ENCODE measurements around the gene ZNF697.
"Not testable (repeated sequence)": the region's sequence is repeated elsewhere in the genome, so short reads cannot be mapped to it uniquely, and the experiment has no call there.

Gene ZNF697

GRCh38 chr1:119621705-119622104 is 26.4 kb downstream of the ZNF697 start:
- no peak overlapping the region for H3K4me3 ChIP-seq (ENCODE audit: low read depth in 1 of 2, low read length in 2 of 2)
- H3K27me3 ChIP-seq (ENCODE audit: control insufficient read depth in 1 of 2, insufficient read depth in 2 of 2, low read length in 2 of 2), result no peaks in the 10 kb centered on the region

GRCh38 chr1:119617751-119618691 is 30.0 kb downstream of the ZNF697 start:
- H3K4me3 ChIP-seq (ENCODE audit: low read depth in 1 of 2, low read length in 2 of 2), result no peak overlapping the region
- H3K9ac ChIP-seq (ENCODE audit: low read depth in 1 of 2, low read length in 2 of 2), result no peak overlapping the region
- peaks cover 5 to 10% of the 10 kb centered on the region in 2 donors for H3K4me1 ChIP-seq (ENCODE audit: control insufficient read depth in 1 of 2, insufficient read depth in 2 of 2, low read length in 2 of 2)
- no peaks in the 10 kb centered on the region for H3K27me3 ChIP-seq (ENCODE audit: control insufficient read depth in 1 of 2, insufficient read depth in 2 of 2, low read length in 2 of 2)
- H3K27ac ChIP-seq (ENCODE audit: low read depth, low read length), result no peak overlapping the region
- peaks cover 0 to 5% of the 10 kb centered on the region in 2 donors for H3K36me3 ChIP-seq (ENCODE audit: control insufficient read depth in 1 of 2, insufficient read depth in 2 of 2, low read length in 2 of 2)
- no peaks in the 10 kb centered on the region for H3K9me3 ChIP-seq (ENCODE audit: control insufficient read depth in 1 of 2, low read length in 2 of 2)

More at GRCh38 chr1:119621705-119622104, 26.4 kb downstream of the ZNF697 start:
- no peak overlapping the region for H3K27ac ChIP-seq (ENCODE audit: low read depth, low read length)
- H3K4me1 ChIP-seq (ENCODE audit: control insufficient read depth in 1 of 2, insufficient read depth in 2 of 2, low read length in 2 of 2), result peaks cover 5 to 10% of the 10 kb centered on the region in 2 donors
- peaks cover 0 to 19% of the 10 kb centered on the region in 2 donors for H3K36me3 ChIP-seq (ENCODE audit: control insufficient read depth in 1 of 2, insufficient read depth in 2 of 2, low read length in 2 of 2)
- no peaks in the 10 kb centered on the region for H3K9me3 ChIP-seq (ENCODE audit: control insufficient read depth in 1 of 2, low read length in 2 of 2)
- no peak overlapping the region for H3K9ac ChIP-seq (ENCODE audit: low read depth in 1 of 2, low read length in 2 of 2)

- H3K27ac ChIP-seq (ENCODE audit: low read depth, low read length); H3K4me3 ChIP-seq (ENCODE audit: low read depth in 1 of 2, low read length in 2 of 2); H3K4me1 ChIP-seq (ENCODE audit: control insufficient read depth in 1 of 2, insufficient read depth in 2 of 2, low read length in 2 of 2); H3K9ac ChIP-seq (ENCODE audit: low read depth in 1 of 2, low read length in 2 of 2); H3K27me3 ChIP-seq (ENCODE audit: control insufficient read depth in 1 of 2, insufficient read depth in 2 of 2, low read length in 2 of 2); H3K9me3 ChIP-seq (ENCODE audit: control insufficient read depth in 1 of 2, low read length in 2 of 2); H3K36me3 ChIP-seq (ENCODE audit: control insufficient read depth in 1 of 2, insufficient read depth in 2 of 2, low read length in 2 of 2): not testable (repeated sequence)
Observed at GRCh38 chr1:119616748-119617147, 31.3 kb downstream of the ZNF697 start.

- not testable (repeated sequence) for H3K27me3 ChIP-seq (ENCODE audit: control insufficient read depth in 1 of 2, insufficient read depth in 2 of 2, low read length in 2 of 2); H3K4me1 ChIP-seq (ENCODE audit: control insufficient read depth in 1 of 2, insufficient read depth in 2 of 2, low read length in 2 of 2); H3K27ac ChIP-seq (ENCODE audit: low read depth, low read length); H3K9ac ChIP-seq (ENCODE audit: low read depth in 1 of 2, low read length in 2 of 2); H3K4me3 ChIP-seq (ENCODE audit: low read depth in 1 of 2, low read length in 2 of 2); H3K9me3 ChIP-seq (ENCODE audit: control insufficient read depth in 1 of 2, low read length in 2 of 2); H3K36me3 ChIP-seq (ENCODE audit: control insufficient read depth in 1 of 2, insufficient read depth in 2 of 2, low read length in 2 of 2)
Observed at GRCh38 chr1:119615100-119615499, 33.0 kb downstream of the ZNF697 start.

- peaks cover 0 to 8% of the 10 kb centered on the region in 2 donors for H3K4me1 ChIP-seq (ENCODE audit: control insufficient read depth in 1 of 2, insufficient read depth in 2 of 2, low read length in 2 of 2)
Observed at GRCh38 chr1:119613769-119614720, 34.0 kb downstream of the ZNF697 start.

GRCh38 chr1:119611701-119612113 is 36.4 kb downstream of the ZNF697 start:
- no peaks in the 10 kb centered on the region for H3K9me3 ChIP-seq (ENCODE audit: control insufficient read depth in 1 of 2, low read length in 2 of 2)
- H3K27ac ChIP-seq (ENCODE audit: low read depth, low read length), result no peak overlapping the region
- no peaks in the 10 kb centered on the region for H3K36me3 ChIP-seq (ENCODE audit: control insufficient read depth in 1 of 2, insufficient read depth in 2 of 2, low read length in 2 of 2)
- H3K4me3 ChIP-seq (ENCODE audit: low read depth in 1 of 2, low read length in 2 of 2), result no peak overlapping the region
- H3K9ac ChIP-seq (ENCODE audit: low read depth in 1 of 2, low read length in 2 of 2), result no peak overlapping the region
- H3K27me3 ChIP-seq (ENCODE audit: control insufficient read depth in 1 of 2, insufficient read depth in 2 of 2, low read length in 2 of 2), result no peaks in the 10 kb centered on the region
- peaks cover 0 to 2% of the 10 kb centered on the region in 2 donors for H3K4me1 ChIP-seq (ENCODE audit: control insufficient read depth in 1 of 2, insufficient read depth in 2 of 2, low read length in 2 of 2)

More at GRCh38 chr1:119613769-119614720, 34.0 kb downstream of the ZNF697 start:
- no peaks in the 10 kb centered on the region for H3K36me3 ChIP-seq (ENCODE audit: control insufficient read depth in 1 of 2, insufficient read depth in 2 of 2, low read length in 2 of 2)
- no peak overlapping the region for H3K9ac ChIP-seq (ENCODE audit: low read depth in 1 of 2, low read length in 2 of 2)
- no peak overlapping the region for H3K4me3 ChIP-seq (ENCODE audit: low read depth in 1 of 2, low read length in 2 of 2)
- no peaks in the 10 kb centered on the region for H3K9me3 ChIP-seq (ENCODE audit: control insufficient read depth in 1 of 2, low read length in 2 of 2)
- no peak overlapping the region for H3K27ac ChIP-seq (ENCODE audit: low read depth, low read length)
- no peaks in the 10 kb centered on the region for H3K27me3 ChIP-seq (ENCODE audit: control insufficient read depth in 1 of 2, insufficient read depth in 2 of 2, low read length in 2 of 2)

- H3K9me3 ChIP-seq (ENCODE audit: control insufficient read depth in 1 of 2, low read length in 2 of 2); H3K27me3 ChIP-seq (ENCODE audit: control insufficient read depth in 1 of 2, insufficient read depth in 2 of 2, low read length in 2 of 2); H3K4me1 ChIP-seq (ENCODE audit: control insufficient read depth in 1 of 2, insufficient read depth in 2 of 2, low read length in 2 of 2); H3K9ac ChIP-seq (ENCODE audit: low read depth in 1 of 2, low read length in 2 of 2); H3K4me3 ChIP-seq (ENCODE audit: low read depth in 1 of 2, low read length in 2 of 2); H3K27ac ChIP-seq (ENCODE audit: low read depth, low read length); H3K36me3 ChIP-seq (ENCODE audit: control insufficient read depth in 1 of 2, insufficient read depth in 2 of 2, low read length in 2 of 2): not testable (repeated sequence)
Observed at GRCh38 chr1:119608816-119609215, 39.2 kb downstream of the ZNF697 start.

- not testable (repeated sequence) for H3K9ac ChIP-seq (ENCODE audit: low read depth in 1 of 2, low read length in 2 of 2); H3K4me1 ChIP-seq (ENCODE audit: control insufficient read depth in 1 of 2, insufficient read depth in 2 of 2, low read length in 2 of 2); H3K27me3 ChIP-seq (ENCODE audit: control insufficient read depth in 1 of 2, insufficient read depth in 2 of 2, low read length in 2 of 2); H3K4me3 ChIP-seq (ENCODE audit: low read depth in 1 of 2, low read length in 2 of 2); H3K36me3 ChIP-seq (ENCODE audit: control insufficient read depth in 1 of 2, insufficient read depth in 2 of 2, low read length in 2 of 2); H3K9me3 ChIP-seq (ENCODE audit: control insufficient read depth in 1 of 2, low read length in 2 of 2); H3K27ac ChIP-seq (ENCODE audit: low read depth, low read length)
Observed at GRCh38 chr1:119607087-119607807, 40.8 kb downstream of the ZNF697 start.

GRCh38 chr1:119606394-119606793 is 41.7 kb downstream of the ZNF697 start:
- H3K4me1 ChIP-seq (ENCODE audit: control insufficient read depth in 1 of 2, insufficient read depth in 2 of 2, low read length in 2 of 2), result peaks cover 0 to 2% of the 10 kb centered on the region in 2 donors
- no peaks in the 10 kb centered on the region for H3K27me3 ChIP-seq (ENCODE audit: control insufficient read depth in 1 of 2, insufficient read depth in 2 of 2, low read length in 2 of 2)
- H3K9ac ChIP-seq (ENCODE audit: low read depth in 1 of 2, low read length in 2 of 2), result no peak overlapping the region
- H3K36me3 ChIP-seq (ENCODE audit: control insufficient read depth in 1 of 2, insufficient read depth in 2 of 2, low read length in 2 of 2), result no peaks in the 10 kb centered on the region
- no peak overlapping the region for H3K27ac ChIP-seq (ENCODE audit: low read depth, low read length)
- H3K9me3 ChIP-seq (ENCODE audit: control insufficient read depth in 1 of 2, low read length in 2 of 2), result no peaks in the 10 kb centered on the region
- no peak overlapping the region for H3K4me3 ChIP-seq (ENCODE audit: low read depth in 1 of 2, low read length in 2 of 2)
